HG03558 (cell line): ENCODE measurements around the gene SLC17A9.

Source experiments
- ATAC-seq: cut with Tn5 transposase; IDR thresholded peaks from one replicate; pipeline ENCODE4 v1.9.1; 2021; ENCODE audit warnings: moderate number of reproducible peaks; ENCODE audit not compliant: unreplicated experiment; ENCODE audit errors: extremely low read depth

Gene SLC17A9

DNA sequence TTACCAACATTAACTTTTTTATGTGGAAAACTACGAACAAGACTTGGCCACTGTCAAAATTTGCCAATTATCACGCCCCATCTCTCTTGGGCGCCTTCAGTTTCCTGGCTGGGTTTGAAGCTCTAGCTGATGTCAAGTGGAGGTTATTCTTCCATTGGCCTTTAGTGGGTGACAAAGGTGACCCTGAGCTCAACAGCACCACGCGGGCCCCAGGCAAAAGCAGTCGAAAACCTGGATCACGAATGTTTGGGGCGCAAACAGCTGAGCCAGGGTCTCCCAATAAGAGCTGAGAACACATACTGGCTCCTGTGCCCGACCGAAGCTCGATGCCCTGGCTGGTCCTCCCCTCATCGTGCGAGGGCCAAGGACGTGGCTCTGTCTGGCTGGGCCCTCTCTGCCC lies 26.8 kb downstream of the SLC17A9 start:
- ATAC-seq = no peak

DNA sequence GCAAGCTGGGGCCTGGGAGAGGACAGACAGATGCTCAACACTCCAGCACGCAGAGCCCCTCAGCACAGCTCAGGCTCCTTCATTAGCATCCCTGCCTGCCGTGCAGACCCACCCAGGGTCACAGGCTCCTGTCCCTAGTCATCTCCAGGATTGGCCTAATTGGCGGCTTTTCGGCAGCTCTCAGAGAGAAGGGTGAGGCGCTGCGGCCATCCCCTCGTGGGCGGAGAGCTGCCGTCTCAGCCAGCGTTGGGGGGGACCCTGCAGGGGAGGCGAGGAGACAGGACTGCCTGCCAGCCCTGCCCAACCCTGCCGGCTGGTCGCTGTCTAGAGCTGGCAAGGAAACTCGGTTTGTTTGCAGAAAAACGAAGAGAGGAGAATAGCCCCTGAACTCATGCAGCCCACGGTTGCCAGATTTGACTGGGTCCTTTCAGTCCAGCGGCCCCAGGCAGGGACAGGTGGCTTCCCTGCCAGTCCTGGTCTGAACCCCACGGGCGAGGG lies 27.4 kb downstream of the SLC17A9 start:
- ATAC-seq = no peak

DNA sequence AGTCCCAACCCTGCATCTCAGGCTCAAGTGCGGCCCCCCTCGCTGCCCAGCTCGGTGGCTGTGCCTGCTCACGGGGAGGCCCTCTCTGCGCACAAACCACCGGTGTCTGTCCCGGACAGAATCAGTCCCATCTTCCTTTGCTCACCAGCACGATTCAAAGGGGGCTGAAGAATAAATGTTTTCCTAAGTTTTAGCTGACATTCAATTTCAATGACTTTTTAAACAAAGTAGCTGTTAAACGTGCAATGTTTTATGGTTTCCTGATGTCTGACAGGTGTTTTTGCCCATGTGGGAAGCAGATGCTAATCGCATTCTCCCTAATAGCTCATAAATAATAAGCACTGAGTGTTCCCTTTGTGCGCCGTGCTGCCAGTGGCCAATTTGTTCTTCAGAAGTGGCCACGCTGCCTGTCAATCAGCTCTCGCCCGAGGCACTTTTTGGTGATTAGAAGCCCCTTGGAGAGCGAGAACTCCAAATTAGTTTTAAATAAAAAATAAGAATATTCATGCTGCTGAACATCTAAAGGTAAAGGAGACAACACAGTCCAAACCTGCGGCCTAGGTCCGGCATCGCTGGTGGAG lies 28.0 kb downstream of the SLC17A9 start:
- no peak for ATAC-seq

DNA sequence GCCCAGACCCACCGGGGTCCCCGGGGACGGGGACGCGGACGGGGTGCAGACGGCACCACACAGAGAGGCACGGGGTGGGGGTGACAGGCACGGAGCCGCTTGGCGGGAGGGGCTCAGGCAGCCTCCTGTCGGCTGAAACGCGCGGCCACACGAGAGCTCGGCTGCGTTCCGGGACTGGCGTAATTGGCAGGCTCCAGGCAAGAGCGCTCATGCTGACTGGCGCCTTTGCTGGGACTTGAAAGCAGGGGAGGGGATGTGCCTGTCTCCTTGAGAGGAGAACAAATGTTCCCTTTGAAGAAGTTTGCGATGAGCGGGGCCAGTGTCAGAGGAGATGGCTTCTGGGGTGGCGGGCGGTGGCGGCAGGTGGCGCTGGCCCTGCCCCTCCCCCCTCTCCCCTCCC lies 28.5 kb downstream of the SLC17A9 start:
- no peak for ATAC-seq

DNA sequence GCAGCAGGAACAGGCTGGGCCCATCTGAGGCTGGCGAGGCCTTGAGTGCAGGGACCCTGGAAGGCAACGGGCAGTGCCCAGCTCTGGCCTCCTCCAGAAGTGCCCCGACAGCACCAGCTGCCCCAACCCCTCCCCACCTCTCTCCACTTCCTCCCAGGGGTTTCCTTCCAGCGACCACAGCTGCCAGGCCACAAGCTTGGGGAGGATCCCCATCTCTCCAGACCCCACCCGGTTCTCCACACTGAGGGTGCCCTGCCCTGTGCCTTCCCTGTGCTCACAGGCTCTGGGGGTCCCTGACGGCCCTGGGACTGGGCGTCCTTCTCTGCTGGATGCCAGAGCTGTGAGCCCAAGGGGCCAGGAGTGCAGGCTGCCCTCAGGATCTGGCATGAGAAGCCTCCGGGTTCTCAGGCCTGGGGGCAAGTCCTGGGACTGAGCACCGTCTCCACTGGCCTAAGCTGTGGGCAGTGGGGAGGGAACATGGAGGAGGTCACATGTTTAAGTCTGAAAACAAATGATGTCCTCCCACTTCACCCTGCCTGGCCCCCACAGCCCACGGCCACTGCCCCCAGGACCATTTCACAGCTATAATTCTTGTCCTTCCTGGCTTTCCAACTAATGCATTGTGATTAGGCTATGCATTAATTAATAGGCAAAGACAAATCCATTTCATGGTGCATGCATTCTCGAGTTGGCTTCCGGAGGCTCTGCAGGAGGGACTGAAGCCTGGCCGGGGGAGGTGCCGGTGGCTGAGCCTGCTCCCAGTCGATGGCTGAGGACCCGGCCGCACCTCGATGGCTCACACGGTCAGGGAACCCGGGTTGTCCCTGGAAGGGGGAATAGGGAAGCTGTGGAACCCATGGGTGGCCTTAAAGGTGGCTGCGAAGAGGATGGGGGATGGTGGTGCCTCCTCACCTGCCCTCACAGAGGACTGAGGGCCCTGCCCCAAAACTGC lies 29.9 kb downstream of the SLC17A9 start:
- no peak for ATAC-seq

DNA sequence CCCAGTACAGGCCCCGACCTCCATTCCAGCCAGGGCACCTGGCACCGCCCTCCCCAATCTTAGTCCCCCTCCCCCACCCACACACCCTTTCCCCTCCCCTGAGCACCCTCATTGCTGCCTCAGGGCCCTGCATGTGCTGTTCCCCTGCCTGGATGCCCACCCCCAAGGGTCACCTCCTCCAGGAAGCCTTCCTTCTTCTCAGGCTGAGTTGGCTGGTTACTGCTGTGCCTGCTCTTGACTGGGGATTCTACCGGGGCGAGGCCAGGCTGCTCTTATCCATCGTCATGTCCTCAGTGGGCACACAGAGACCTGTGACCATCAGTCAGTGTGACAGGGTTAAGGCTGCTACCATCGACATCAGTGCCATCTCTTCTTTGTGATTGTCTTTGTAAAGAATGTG lies 30.7 kb downstream of the SLC17A9 start:
- no peak for ATAC-seq

DNA sequence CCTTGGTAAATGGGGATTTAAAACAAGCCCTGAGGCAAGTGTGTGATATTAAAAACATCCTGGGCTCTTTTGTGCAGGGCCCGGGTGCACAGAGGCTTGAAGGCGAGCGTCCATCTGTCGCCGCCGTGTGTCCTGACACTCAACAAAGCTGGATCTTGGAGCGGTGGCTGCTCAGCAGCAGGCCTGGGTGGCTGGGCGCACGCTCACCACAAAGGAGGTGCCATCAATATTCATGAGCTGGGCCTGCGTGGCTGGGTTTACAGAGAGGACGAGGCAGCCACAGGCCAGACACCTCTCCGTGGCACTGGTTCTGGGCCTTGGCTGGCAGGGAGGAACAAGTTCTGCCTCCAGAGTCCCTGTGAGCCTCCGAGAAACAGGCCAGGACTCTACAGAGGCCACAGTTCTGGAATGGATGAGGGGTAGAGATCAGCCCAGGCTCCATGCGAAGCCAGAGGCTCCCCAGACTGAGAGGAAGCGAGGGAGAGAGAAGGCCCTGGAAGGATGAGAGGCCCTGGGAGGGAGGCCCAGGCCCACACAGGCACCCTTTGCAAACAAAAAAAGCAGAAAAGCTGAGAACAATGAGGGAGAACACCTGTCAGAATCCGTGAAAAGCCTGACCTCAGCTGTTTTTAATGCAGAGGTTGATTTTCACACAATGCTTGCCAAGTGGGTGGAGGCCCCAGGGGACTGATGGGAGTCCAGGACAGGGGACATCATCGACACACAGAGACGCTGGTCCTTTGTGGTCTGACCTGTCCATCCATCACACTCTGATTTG lies 32.3 kb downstream of the SLC17A9 start:
- no peak for ATAC-seq

DNA sequence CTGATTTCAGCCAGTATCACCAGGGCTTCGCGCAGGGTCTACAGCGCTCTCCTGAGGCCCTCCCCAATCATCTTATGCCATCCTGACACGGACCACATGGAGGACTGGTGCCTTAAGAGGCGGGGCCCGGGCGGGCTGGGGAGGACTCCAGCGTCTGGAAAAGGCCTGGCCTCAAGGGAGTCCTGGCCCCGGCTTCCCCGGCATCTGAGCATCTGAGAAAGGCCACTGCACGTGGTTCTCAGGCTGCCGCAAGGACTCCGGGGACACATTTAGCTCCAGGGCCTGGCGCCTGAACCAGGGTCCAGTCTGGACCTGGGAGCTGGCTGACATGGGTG lies 32.9 kb downstream of the SLC17A9 start:
- ATAC-seq = no peak

DNA sequence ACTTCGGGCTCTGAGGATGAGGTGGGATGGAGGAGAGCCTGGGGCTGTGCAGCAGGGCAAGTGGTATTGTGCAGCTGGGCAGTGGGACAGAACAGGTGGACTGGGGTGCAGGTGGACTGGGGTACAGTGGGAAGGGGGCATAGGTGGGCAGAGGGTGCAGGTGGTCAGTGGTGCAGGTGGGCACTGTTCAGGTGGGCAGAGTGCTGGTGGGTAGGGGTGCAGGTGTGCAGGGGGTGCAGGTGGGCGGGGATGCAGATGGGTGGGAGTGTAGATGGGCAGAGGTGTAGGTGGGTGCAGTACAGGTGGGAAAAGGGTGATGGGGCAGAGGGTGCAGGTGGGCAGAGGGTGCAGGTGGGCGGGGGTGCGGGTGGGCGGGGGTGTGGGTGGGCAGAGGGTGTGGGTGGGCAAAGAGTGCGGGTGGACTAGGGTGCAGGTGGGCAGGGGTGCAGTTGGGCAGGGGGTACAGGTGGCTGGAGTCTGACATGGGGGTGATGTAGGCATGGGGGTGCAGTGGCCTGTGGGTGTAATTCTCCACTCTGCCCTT lies 33.8 kb downstream of the SLC17A9 start:
- no peak for ATAC-seq

DNA sequence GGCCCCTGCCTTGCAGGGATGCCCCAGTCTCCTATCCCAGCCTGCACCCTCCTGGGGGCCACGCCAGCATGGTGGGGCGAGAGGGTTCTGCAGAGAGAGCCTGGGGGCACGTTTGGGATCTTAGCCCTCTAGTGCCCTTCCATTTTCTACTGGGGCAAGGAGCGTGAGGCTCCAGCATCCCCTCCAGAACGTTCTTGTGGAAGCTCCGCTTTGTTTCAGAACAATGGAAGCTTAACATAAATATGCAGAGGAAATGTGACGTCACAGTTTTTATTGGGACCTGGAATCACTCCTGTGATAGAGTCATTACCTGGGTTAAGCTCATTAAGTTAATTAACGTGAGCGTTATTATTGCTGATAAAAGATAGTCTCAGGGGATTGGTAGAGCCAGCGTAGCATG lies 34.6 kb downstream of the SLC17A9 start:
- no peak for ATAC-seq

DNA sequence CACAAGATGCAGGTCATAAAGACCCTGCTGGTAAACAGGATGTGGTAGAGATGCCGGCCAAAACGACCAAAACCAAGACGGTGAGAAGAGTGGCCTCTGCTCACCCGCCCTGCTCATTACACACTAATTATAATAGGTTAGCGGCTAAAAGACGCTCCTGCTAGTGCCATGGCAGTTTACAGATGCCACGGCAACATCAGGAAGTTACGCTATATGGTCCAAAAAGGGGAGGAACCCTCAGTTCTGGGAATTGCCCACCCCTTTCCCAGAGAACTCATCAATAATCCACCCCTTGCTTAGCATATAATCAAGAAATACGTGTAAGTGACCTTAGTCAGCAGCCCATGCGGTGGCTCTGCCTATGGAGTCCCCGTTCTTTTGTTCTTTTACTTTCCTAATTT lies 36.7 kb downstream of the SLC17A9 start:
- no peak for ATAC-seq

DNA sequence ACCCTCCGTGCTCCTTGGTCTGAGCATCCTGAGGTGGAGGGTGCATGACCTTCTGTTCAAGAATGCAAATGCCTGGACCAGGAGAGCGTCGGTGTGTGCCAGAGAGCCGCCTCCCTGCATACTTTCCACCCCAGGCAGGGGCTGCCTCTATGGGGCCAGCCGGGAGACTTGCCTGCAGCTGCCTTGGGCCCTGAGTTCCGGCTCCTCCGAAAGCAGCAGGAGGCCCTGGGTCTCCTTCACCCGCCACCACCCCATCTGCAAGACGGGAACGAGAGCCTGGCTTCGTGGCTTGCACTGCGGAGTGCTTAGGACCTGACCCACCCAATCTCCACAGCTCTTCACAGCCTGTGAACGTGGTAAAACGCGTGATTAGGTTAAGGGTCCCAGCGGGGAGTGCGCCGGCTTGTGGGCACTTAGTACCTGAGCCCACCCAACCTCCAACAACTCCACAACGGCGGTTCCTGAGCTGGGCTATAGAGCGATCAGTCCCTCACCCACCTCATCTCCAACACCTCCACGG lies 37.9 kb downstream of the SLC17A9 start:
- no peak for ATAC-seq

DNA sequence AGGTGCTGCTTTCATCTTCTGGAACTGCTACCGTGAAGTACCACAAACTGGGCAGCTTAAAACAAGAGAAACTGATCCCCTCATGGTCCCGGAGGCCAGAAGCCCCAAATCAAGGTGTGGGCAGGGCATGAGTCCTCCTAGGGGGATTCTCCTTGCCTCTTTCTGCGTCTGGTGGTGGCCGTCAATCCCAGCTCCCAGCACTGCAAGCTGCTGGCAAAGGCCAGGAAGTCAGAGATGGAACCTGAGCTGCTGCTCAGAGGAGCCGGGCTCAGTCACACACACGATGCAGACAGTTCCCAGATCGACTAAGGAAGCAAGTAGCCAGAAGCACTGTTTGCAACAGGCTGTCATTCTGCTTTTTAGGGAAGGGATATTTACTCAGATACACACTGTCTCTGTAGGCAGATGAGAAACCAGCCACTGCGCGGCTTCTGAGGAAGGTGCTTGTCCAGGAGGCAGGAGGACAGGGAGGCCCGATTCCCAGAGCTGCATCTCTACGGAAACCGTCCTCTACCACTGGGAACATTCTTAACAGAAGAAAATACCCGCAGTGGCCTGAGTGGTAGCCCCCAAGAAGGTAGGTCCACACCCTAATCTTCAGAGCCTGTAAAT lies 38.8 kb downstream of the SLC17A9 start:
- no peak for ATAC-seq

DNA sequence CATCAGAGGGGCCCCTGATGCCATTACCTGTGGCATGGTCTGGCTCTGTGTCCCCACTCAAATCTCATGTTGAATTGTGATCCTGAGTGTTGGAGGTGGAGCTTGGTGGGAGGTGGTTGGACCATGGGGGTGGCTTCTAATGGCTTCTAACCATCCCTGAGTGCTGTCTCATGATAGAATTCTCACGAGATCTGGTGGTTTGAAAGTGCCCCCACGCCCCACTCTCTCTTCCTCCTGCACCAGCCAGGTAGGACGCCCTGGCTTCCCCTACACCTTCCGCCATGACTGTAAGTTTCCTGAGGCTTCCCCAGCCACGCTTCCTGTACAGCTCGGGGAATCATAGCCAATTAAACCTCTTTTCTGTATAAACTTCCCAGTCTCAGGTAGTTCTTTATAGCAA lies 39.4 kb downstream of the SLC17A9 start:
- ATAC-seq = no peak

DNA sequence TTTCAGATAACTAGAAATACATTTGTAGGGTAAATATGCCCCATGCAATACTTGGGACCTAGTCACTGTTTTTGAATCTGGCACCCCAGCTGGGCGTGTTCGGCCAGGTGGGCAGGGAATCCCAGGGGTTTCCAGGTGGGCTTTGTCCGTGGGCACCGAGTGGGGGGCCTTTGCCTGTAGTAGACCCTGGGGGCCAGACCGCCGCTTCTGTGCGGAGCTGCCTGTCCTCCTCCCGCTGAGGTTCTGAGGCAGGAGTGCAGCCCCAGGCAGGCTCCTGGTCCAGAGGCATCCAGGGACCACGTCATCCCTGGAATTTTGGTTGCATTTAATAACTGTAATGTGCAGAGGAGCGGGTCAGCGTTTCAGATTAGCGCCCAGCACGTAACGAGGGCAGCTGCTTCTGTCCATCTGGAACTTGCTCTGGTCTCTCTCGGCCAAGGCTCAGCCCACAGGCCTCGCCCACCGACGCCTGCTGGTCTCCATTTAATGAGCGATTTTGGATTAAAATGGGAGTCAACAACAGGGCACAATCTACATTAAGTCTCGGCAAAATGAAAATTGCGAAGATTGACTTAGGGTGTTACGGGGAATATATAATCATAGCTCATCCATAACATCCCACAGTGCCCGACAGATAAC lies 41.5 kb downstream of the SLC17A9 start:
- no peak for ATAC-seq

DNA sequence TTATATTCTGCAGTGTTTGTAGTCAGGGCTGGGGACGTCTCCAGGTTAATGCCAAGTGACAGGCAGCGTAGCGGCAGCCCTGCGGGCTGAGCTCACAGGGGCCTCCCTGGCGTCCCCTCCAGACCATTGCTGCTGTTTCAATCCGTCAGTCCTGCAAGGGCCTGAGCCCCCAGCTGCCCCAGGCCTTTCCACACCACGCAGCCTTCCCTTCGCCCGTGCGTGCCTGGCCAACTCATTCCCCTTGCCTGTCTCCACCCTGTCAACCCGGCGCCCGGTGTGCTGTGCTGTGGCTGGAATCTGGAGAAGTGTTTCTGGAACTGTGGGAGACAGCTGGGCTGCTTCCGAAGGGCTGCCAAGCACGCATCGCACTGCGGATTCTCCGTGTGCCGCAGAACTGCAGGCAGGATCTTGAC lies 42.4 kb downstream of the SLC17A9 start:
- ATAC-seq = no peak

DNA sequence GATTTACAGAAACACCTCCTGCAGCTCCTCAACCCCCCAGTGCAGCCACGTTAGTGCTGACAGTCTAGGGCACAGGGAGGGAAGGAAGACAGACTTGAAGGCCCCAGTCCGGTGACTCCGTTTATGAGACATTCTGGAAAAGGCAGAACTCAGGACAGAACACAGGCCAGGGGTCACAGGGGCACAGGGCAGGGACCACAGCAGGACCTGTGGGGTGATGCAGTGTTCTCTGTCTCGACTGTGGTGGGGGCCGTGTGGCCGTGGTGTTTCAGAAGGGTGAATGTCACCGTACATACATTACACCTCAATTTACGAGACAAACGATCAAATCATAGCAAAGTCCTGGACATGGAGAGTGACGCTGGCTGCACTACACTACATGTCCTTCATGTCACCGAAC lies 43.0 kb downstream of the SLC17A9 start:
- no peak for ATAC-seq

DNA sequence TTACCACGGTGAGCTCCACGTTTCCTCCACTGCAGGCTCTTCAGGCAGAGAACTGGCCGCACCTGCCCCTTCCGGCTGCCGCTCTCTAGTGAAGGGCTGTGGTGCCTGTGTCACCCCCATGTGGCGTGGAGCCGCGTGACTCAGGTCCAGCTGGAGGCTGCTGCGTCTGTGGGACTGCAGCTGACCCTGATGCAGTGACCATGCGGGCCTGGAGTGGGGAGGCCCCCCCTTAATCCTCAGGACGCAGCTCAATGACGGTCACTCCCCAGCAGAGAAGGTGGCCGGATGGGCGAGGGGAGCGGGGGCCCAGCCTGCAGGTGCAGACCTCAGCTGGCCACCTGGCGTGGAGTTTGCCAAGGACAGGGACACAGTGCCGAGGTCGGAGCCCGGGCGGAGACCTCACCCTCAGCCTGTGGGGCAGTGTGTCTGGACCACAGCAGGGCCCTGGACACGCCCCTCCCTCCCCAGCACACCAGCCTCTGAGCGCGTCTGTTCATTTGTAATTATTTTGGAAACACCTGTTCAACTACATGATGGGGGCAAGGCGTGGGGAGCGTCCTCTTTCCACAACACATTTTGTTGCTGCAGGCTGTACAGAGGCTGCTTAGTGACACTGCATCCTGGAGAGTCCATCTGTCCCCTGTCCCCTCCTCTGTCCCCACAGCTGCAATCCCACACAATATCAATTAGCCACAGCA lies 43.5 kb downstream of the SLC17A9 start:
- ATAC-seq = no peak

DNA sequence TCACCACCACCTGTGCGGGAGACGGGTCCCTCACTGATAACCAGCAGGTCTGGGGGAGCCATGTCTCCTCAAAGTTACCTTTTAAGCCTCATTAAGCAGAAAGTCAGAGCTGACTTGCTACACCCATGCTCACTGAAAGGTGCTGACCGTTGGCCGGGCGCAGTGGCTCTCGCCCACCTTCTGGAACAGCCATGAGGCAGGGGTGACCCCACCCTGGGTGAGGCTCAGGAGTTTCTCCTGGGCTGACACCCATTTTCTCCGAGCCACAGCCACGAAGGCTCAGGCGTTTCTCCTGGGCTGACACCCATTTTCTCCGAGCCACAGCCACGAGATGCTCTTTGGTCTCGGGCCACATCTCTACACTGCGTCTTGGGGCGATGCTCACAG lies 44.1 kb downstream of the SLC17A9 start:
- no peak for ATAC-seq
